Liver (tissue), 3 donors: ENCODE data around the gene SRRM1.

Experiments
- EGR1 ChIP-seq, 2 donors: IDR thresholded peaks; 2 replicates each; pipeline ENCODE4 v1.6.1; 2016 to 2018; ENCODE audit warnings: antibody characterized with exemption in 2 of 2, low read depth in 2 of 2
- FOXA1 ChIP-seq: IDR thresholded peaks from 2 replicates; pipeline ENCODE4 v1.6.1; 2016; ENCODE audit warnings: antibody characterized with exemption
- GABPA ChIP-seq, 2 donors: IDR thresholded peaks in 1 of 2; conservative IDR thresholded peaks in 1 of 2; 2 replicates each; pipeline ENCODE4 v1.6.1; 2016; ENCODE audit warnings: antibody characterized with exemption in 2 of 2, mild to moderate bottlenecking in 1 of 2, moderate library complexity in 1 of 2
- JUND ChIP-seq, 2 donors: IDR thresholded peaks; 2 replicates each; pipeline ENCODE4 v1.6.1; 2016; ENCODE audit warnings: antibody characterized with exemption in 2 of 2
- RAD21 ChIP-seq, 2 donors: IDR thresholded peaks; 2 replicates each; pipeline ENCODE4 v1.6.1; 2016; ENCODE audit warnings: antibody characterized with exemption in 2 of 2, mild to moderate bottlenecking in 2 of 2
- SP1 ChIP-seq: IDR thresholded peaks from 2 replicates; pipeline ENCODE4 v1.6.1; 2018; ENCODE audit warnings: antibody characterized with exemption, mild to moderate bottlenecking
- TAF1 ChIP-seq: conservative IDR thresholded peaks from 2 replicates; pipeline ENCODE4 v1.6.1; 2016; ENCODE audit warnings: antibody characterized with exemption, mild to moderate bottlenecking
- YY1 ChIP-seq: IDR thresholded peaks from 2 replicates; pipeline ENCODE4 v1.6.1; 2016; ENCODE audit warnings: antibody characterized with exemption, mild to moderate bottlenecking
- TF ChIP-seq, protein P1 (sequence below): IDR thresholded peaks from 2 replicates; pipeline ENCODE4 v1.6.1; 2016; ENCODE audit warnings: antibody characterized with exemption, mild to moderate bottlenecking
- TF ChIP-seq, protein P2 (sequence below): fragments of 150-350 bp; IDR thresholded peaks from 2 replicates; pipeline ENCODE4 v1.5.1; 2017; ENCODE audit warnings: improper control_type of control experiment, low read depth, low read length; ENCODE audit not compliant: missing input control
- TF ChIP-seq, protein P3 (sequence below): IDR thresholded peaks from 2 replicates; pipeline ENCODE4 v1.6.1; 2016; ENCODE audit warnings: antibody characterized with exemption
- TF ChIP-seq, protein P4 (sequence below): IDR thresholded peaks from 2 replicates; pipeline ENCODE4 v1.6.1; 2016; ENCODE audit warnings: antibody characterized with exemption
- donor health status: healthy.
- donor health status: healthy.

DNA sequence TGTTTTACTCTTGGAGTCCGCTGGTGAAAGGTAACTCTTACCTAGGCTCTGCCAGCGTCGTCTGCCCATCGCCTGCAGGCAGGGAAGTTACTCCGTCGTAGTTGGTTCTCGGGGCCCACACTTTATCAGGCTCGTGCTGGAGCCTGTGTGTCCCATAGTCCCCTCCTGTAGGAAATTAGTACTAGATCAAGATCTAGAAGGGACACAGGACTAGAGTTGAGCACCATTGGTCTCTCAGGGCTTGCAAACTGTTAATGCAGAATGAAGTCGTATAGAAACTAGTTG, 940 bp downstream of the SRRM1 start:
- TF ChIP-seq, protein P1, sequence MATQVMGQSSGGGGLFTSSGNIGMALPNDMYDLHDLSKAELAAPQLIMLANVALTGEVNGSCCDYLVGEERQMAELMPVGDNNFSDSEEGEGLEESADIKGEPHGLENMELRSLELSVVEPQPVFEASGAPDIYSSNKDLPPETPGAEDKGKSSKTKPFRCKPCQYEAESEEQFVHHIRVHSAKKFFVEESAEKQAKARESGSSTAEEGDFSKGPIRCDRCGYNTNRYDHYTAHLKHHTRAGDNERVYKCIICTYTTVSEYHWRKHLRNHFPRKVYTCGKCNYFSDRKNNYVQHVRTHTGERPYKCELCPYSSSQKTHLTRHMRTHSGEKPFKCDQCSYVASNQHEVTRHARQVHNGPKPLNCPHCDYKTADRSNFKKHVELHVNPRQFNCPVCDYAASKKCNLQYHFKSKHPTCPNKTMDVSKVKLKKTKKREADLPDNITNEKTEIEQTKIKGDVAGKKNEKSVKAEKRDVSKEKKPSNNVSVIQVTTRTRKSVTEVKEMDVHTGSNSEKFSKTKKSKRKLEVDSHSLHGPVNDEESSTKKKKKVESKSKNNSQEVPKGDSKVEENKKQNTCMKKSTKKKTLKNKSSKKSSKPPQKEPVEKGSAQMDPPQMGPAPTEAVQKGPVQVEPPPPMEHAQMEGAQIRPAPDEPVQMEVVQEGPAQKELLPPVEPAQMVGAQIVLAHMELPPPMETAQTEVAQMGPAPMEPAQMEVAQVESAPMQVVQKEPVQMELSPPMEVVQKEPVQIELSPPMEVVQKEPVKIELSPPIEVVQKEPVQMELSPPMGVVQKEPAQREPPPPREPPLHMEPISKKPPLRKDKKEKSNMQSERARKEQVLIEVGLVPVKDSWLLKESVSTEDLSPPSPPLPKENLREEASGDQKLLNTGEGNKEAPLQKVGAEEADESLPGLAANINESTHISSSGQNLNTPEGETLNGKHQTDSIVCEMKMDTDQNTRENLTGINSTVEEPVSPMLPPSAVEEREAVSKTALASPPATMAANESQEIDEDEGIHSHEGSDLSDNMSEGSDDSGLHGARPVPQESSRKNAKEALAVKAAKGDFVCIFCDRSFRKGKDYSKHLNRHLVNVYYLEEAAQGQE = no peak
- TF ChIP-seq, protein P2, sequence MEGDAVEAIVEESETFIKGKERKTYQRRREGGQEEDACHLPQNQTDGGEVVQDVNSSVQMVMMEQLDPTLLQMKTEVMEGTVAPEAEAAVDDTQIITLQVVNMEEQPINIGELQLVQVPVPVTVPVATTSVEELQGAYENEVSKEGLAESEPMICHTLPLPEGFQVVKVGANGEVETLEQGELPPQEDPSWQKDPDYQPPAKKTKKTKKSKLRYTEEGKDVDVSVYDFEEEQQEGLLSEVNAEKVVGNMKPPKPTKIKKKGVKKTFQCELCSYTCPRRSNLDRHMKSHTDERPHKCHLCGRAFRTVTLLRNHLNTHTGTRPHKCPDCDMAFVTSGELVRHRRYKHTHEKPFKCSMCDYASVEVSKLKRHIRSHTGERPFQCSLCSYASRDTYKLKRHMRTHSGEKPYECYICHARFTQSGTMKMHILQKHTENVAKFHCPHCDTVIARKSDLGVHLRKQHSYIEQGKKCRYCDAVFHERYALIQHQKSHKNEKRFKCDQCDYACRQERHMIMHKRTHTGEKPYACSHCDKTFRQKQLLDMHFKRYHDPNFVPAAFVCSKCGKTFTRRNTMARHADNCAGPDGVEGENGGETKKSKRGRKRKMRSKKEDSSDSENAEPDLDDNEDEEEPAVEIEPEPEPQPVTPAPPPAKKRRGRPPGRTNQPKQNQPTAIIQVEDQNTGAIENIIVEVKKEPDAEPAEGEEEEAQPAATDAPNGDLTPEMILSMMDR = no peak
- no peak for TF ChIP-seq TAF1
- TF ChIP-seq, protein P3, sequence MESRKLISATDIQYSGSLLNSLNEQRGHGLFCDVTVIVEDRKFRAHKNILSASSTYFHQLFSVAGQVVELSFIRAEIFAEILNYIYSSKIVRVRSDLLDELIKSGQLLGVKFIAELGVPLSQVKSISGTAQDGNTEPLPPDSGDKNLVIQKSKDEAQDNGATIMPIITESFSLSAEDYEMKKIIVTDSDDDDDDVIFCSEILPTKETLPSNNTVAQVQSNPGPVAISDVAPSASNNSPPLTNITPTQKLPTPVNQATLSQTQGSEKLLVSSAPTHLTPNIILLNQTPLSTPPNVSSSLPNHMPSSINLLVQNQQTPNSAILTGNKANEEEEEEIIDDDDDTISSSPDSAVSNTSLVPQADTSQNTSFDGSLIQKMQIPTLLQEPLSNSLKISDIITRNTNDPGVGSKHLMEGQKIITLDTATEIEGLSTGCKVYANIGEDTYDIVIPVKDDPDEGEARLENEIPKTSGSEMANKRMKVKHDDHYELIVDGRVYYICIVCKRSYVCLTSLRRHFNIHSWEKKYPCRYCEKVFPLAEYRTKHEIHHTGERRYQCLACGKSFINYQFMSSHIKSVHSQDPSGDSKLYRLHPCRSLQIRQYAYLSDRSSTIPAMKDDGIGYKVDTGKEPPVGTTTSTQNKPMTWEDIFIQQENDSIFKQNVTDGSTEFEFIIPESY = no peak
- TF ChIP-seq SP1 = no peak
- TF ChIP-seq YY1 = no peak
- TF ChIP-seq RAD21 (IDR thresholded peaks at IDR 0.05) = no peak
- TF ChIP-seq EGR1 (IDR thresholded peaks at IDR 0.05; ENCODE audit: low read depth in 2 of 2) = no peak
- no peak for TF ChIP-seq FOXA1
- no peak for TF ChIP-seq JUND (IDR thresholded peaks at IDR 0.05)
- TF ChIP-seq GABPA (IDR thresholded peaks at IDR 0.05 in 1 of 2, conservative IDR thresholded peaks at IDR 0.05 in 1 of 2) = no peak
- TF ChIP-seq, protein P4, sequence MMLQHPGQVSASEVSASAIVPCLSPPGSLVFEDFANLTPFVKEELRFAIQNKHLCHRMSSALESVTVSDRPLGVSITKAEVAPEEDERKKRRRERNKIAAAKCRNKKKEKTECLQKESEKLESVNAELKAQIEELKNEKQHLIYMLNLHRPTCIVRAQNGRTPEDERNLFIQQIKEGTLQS = no peak
